Tibial nerve (tissue), 3 donors: Measurements from ENCODE around the gene ANO4.

Experiments
- EP300 ChIP-seq, 2 donors: sonication (generic); formaldehyde crosslinking; IDR thresholded peaks; one replicate each; pipeline ENCODE4 v1.6.1; 2017; ENCODE audit warnings: antibody characterized with exemption in 2 of 2, mild to moderate bottlenecking in 1 of 2
- POLR2A ChIP-seq, 2 donors: fragments of 450-650 bp; IDR thresholded peaks; one replicate each; pipeline ENCODE4 v1.6.1; 2017; ENCODE audit warnings: antibody characterized with exemption in 2 of 2, mild to moderate bottlenecking in 2 of 2, moderate library complexity in 2 of 2

DNA sequence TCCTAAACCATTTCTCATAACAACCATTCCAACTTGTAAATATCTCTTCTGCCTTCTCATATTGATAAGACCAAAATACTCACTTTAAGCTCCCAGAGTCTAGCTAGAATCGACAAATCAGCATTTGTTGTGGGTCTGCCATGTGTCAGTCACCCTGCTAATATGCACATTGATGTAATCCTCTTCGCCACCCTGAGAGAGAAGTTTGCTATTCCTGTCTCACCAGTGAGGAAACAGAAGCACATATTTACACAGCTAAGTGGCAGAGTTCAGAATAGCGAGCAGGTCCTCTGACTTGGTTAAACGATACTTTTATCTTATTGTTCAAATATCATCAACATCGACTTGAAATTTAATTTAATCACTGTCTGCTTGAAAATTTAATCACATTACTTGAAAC, 142.1 kb downstream of the ANO4 start:
- TF ChIP-seq EP300 (IDR thresholded peaks at IDR 0.05), result no peak
- no peak for TF ChIP-seq POLR2A (IDR thresholded peaks at IDR 0.05)
